A673 (cell line): ENCODE data around the gene ETV3. TPM values are rescaled to one million over a fixed set of nuclear protein-coding genes. Genes with fewer than 3 reads are reported as not detected.

Experiments used
- BruUV-seq: library from RNA; stranded (reverse); fragments of 400-500 nt; replicated peaks from 2 replicates; lab custom pipeline; 2021; lab: Mats Ljungman, UMichigan
- CTCF ChIA-PET: fragments of 300-600 bp; sonication (Branson Sonifier 250); formaldehyde crosslinking; loops from one replicate; lab custom pipeline; 2022; ENCODE audit warnings: antibody characterized with exemption; lab: Charles Lee
- POLR2A ChIA-PET: fragments of 300-600 bp; sonication (Branson Sonifier 250); formaldehyde crosslinking; loops from one replicate; lab custom pipeline; 2022; ENCODE audit warnings: antibody characterized with exemption; ENCODE audit not compliant: low non-redundant PET; lab: Charles Lee
- DNase-seq: peaks from one replicate; pipeline ENCODE4 v3.0.0-alpha.2; 2015; ENCODE audit warnings: low spot score
- H3K27ac ChIP-seq: fragments of 200-600 bp; sonication (generic); 2 replicates; pipeline ENCODE4 v1.5.1; 2016; ENCODE audit warnings: mixed run types, low read depth, mild to moderate bottlenecking, mixed read lengths, antibody characterized with exemption, low read length; ENCODE audit not compliant: poor library complexity, severe bottlenecking
- H3K27me3 ChIP-seq: fragments of 200-600 bp; sonication (generic); replicated peaks from 2 replicates; pipeline ENCODE4 v1.6.1; 2017; ENCODE audit warnings: mixed run types, low read depth, mild to moderate bottlenecking, mixed read lengths, antibody characterized with exemption, low read length; ENCODE audit not compliant: insufficient read depth, poor library complexity
- H3K36me3 ChIP-seq: fragments of 200-600 bp; sonication (generic); 2 replicates; pipeline ENCODE4 v1.6.1; 2016; ENCODE audit warnings: mixed run types, mild to moderate bottlenecking, mixed read lengths, antibody characterized with exemption, low read length; ENCODE audit not compliant: insufficient read depth, poor library complexity, severe bottlenecking
- H3K4me1 ChIP-seq: fragments of 200-600 bp; sonication (generic); 2 replicates; pipeline ENCODE4 v1.6.1; 2017; ENCODE audit warnings: mixed run types, mild to moderate bottlenecking, mixed read lengths, antibody characterized with exemption, low read length; ENCODE audit not compliant: insufficient read depth, poor library complexity, severe bottlenecking
- H3K4me3 ChIP-seq: fragments of 200-600 bp; sonication (generic); 2 replicates; pipeline ENCODE4 v1.5.1; 2016; ENCODE audit warnings: low read depth, mixed run types, mild to moderate bottlenecking, mixed read lengths, low read length; ENCODE audit not compliant: poor library complexity, severe bottlenecking
- H3K9me3 ChIP-seq: fragments of 200-600 bp; sonication (generic); 2 replicates; pipeline ENCODE4 v1.6.1; 2016; ENCODE audit warnings: mixed run types, low read depth, mild to moderate bottlenecking, mixed read lengths, antibody characterized with exemption, low read length; ENCODE audit not compliant: poor library complexity, severe bottlenecking
- EZH2 ChIP-seq: fragments of 200-600 bp; sonication (generic); IDR thresholded peaks from 2 replicates; pipeline ENCODE4 v1.6.1; 2017; ENCODE audit warnings: borderline replicate concordance, low read depth, mild to moderate bottlenecking, mixed read lengths, antibody characterized with exemption, low read length; ENCODE audit not compliant: poor library complexity, severe bottlenecking
- intact Hi-C: fragments of 100-400 bp; cut with micrococcal nuclease; formaldehyde crosslinking; loops from one replicate; pipeline ENCODE4 v1.10.0; 2022; ENCODE audit not compliant: unreplicated experiment
- total RNA-seq: library from RNA; stranded (reverse); gene quantifications from 2 replicates; pipeline ENCODE4 v1.2.3, GENCODE V29; 2021
- TF ChIP-seq, protein P1 (sequence below): fragments of 300-800, 200-600 bp; sonication (generic); conservative IDR thresholded peaks from 2 replicates; pipeline ENCODE4 v1.5.1; 2017; ENCODE audit warnings: low read depth, mild to moderate bottlenecking, antibody characterized with exemption, low read length, moderate library complexity, mixed read lengths

ETV3 gene
- total RNA-seq, 1 experiment from 2014 or later = 46.1 TPM

DNA sequence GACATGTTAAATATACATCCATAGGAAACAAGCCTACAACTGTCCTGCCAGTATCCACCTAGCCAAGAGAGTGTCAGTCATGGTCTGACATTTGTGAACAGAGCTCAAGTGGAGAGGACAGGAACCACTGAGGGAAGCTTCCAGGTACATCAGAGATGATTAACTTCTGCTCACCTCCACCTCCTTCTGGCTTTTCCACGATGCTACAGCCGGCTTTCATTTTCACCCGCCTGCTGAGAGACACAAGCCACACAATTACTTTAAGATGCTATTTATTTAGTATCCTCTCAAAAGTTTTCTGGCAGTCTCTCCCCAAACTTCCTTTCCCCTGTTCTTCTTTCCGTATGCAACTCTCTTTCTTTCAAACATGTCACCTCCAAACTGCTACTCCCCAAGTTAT is 2.1 kb downstream of the ETV3 start:
- DNase-seq = no peak
- Histone ChIP-seq H3K4me1 (peaks cover 22% of the 10 kb centered on the region), H3K36me3 (peaks cover 52% of the 10 kb centered on the region), H3K4me3 (peak overlapping the region; percentile 94), H3K27ac (peak overlapping the region; percentile 93), H3K27me3 (no peaks in the 10 kb centered on the region), H3K9me3 (no peaks in the 10 kb centered on the region)
- CTCF ChIA-PET = interaction anchor here (2.4 kb wide), 1 partner anchor 20 kb away, joined by 5 read pairs; no protein-coding TSS in a partner anchor
- no TSS peak for BruUV-seq
- POLR2A ChIA-PET = no interaction called here
- no peak for TF ChIP-seq EZH2
- TF ChIP-seq, protein P1, sequence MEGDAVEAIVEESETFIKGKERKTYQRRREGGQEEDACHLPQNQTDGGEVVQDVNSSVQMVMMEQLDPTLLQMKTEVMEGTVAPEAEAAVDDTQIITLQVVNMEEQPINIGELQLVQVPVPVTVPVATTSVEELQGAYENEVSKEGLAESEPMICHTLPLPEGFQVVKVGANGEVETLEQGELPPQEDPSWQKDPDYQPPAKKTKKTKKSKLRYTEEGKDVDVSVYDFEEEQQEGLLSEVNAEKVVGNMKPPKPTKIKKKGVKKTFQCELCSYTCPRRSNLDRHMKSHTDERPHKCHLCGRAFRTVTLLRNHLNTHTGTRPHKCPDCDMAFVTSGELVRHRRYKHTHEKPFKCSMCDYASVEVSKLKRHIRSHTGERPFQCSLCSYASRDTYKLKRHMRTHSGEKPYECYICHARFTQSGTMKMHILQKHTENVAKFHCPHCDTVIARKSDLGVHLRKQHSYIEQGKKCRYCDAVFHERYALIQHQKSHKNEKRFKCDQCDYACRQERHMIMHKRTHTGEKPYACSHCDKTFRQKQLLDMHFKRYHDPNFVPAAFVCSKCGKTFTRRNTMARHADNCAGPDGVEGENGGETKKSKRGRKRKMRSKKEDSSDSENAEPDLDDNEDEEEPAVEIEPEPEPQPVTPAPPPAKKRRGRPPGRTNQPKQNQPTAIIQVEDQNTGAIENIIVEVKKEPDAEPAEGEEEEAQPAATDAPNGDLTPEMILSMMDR = 0 out of 2 replicates have a peak, but pooled peaks have one; percentile 20
- intact Hi-C loops = no loop called here

DNA sequence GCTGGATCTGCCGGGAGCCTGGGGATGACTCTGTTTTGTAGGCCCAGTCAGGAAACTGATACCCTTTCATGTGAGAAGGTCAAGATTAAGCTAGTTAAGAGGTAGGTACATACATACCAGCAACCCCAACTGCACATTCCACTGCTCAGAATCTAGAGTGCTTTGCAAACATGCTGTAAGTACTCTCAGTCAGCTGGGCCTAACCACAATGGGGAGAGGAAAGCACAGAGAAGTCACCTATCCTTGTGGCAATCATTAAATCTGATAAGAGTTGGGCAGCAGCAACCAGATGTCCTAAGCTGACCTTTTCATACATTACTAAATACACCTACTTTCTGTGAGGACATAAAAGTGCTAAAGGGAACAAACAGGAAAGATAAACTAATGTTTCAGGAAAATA is 2.5 kb downstream of the ETV3 start:
- no peaks in the 10 kb centered on the region for H3K27me3 ChIP-seq
- H3K36me3 ChIP-seq = peaks cover 57% of the 10 kb centered on the region
- ChIA-PET POLR2A (no interaction called here), CTCF (interaction anchor here (0.9 to 2.4 kb wide), 2 partner anchors 21 to 46 kb away, joined by 3 to 5 read pairs; no protein-coding TSS in a partner anchor)
- no TSS peak for BruUV-seq
- intact Hi-C loops = no loop called here
- H3K9me3 ChIP-seq = no peaks in the 10 kb centered on the region
- no peak overlapping the region for H3K27ac ChIP-seq
- peaks cover 22% of the 10 kb centered on the region for H3K4me1 ChIP-seq
- no peak overlapping the region for H3K4me3 ChIP-seq
- TF ChIP-seq, protein P1 = no peak
- no peak for TF ChIP-seq EZH2
- no peak for DNase-seq

DNA sequence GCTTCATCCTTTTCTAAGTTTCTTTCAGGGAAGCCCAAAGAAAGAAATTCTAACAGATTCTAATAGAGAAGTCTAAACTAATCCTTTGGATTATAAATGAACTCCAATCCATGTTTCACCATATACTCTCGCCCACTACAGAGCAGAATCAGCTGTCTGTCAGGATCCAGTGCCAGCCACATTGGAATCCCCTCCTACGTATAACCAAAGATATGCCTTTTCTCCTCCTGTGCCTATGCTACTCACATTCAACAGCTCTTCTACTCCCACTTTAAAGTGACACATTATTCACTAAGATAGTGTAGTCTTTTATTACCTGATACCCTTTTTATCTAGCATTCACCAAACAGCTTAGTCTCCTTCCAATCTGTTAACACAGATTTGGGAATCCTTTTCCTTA is 3.1 kb downstream of the ETV3 start:
- ChIA-PET POLR2A (no interaction called here), CTCF (interaction anchor here (0.9 to 2.4 kb wide), 2 partner anchors 21 to 45 kb away, joined by 3 to 5 read pairs; no protein-coding TSS in a partner anchor)
- peaks cover 22% of the 10 kb centered on the region for H3K4me1 ChIP-seq
- intact Hi-C loops = no loop called here
- H3K9me3 ChIP-seq = no peaks in the 10 kb centered on the region
- H3K27me3 ChIP-seq = no peaks in the 10 kb centered on the region
- TF ChIP-seq, protein P1 = no peak
- TF ChIP-seq EZH2 = no peak
- no peak overlapping the region for H3K27ac ChIP-seq
- no peak overlapping the region for H3K4me3 ChIP-seq
- H3K36me3 ChIP-seq = peaks cover 62% of the 10 kb centered on the region
- DNase-seq = no peak
- no TSS peak for BruUV-seq
